ENCODE data around the gene TMEM52.

GRCh38 chr1:1919304-1920056, 401 bp upstream of the TMEM52 start:
- TF ChIP-seq BHLHE40 (IDR thresholded peaks at IDR 0.05; ENCODE audit: borderline replicate concordance) (no peak), FOXK2 (IDR thresholded peaks at IDR 0.05) (no peak), TARDBP (IDR thresholded peaks at IDR 0.05) (no peak), SUZ12 (IDR thresholded peaks at IDR 0.05) (no peak), ARNT (IDR thresholded peaks at IDR 0.05) (no peak), L3MBTL2 (conservative IDR thresholded peaks at IDR 0.05) (no peak), LEF1 (IDR thresholded peaks at IDR 0.05; ENCODE audit: borderline replicate concordance) (no peak), HDGF (IDR thresholded peaks at IDR 0.05; ENCODE audit: borderline replicate concordance) (peak; percentile 86; the same call in 1 of the 2 replicates)

Data from HEK293T (cell line).